Neural progenitor cell (in vitro differentiated cells): ENCODE data around the gene SLC7A10.

ENCODE experiments used
- EZH2 ChIP-seq: fragments of 200-600 bp; sonication (generic); IDR thresholded peaks from 2 replicates; pipeline ENCODE4 v1.6.1; 2017; ENCODE audit warnings: antibody characterized with exemption, mild to moderate bottlenecking, moderate library complexity
- TF ChIP-seq, protein P1 (sequence below): fragments of 200-600 bp; sonication (generic); IDR thresholded peaks from 2 replicates; pipeline ENCODE4 v1.5.1; 2017; ENCODE audit warnings: antibody characterized with exemption, mild to moderate bottlenecking

DNA sequence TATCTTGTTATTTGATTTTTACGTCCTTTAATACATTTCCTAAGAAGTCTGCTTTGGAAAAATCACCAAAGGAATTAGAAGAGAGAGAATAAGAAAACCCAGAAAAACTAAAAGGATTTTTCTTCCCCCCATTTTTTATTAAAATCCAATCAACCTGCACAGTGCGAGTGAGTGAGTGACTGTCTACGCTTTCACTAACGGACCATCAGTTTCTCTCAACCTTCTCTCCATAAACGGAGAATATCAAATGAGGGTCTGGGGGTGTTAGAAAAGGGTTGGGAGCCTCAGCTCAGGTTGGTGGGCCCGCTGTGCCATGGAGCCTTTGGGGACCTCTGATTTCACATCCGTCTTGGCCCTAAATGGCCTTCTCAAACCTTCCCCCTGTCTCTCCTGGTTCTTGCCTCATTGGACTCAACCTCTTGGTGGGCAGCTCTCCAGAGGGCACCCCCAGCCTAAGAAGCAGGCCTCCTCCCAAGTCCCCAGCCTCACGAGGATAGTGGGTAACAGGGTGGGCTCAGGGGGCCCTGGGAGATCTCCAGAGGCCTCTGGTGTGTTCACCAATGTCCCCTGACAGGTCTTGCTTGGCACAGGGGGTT, 32.3 kb downstream of the SLC7A10 start:
- TF ChIP-seq, protein P1, sequence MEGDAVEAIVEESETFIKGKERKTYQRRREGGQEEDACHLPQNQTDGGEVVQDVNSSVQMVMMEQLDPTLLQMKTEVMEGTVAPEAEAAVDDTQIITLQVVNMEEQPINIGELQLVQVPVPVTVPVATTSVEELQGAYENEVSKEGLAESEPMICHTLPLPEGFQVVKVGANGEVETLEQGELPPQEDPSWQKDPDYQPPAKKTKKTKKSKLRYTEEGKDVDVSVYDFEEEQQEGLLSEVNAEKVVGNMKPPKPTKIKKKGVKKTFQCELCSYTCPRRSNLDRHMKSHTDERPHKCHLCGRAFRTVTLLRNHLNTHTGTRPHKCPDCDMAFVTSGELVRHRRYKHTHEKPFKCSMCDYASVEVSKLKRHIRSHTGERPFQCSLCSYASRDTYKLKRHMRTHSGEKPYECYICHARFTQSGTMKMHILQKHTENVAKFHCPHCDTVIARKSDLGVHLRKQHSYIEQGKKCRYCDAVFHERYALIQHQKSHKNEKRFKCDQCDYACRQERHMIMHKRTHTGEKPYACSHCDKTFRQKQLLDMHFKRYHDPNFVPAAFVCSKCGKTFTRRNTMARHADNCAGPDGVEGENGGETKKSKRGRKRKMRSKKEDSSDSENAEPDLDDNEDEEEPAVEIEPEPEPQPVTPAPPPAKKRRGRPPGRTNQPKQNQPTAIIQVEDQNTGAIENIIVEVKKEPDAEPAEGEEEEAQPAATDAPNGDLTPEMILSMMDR: no peak
- no peak for TF ChIP-seq EZH2
